Fibroblast of lung (primary cell): Measurements from ENCODE around the gene CFAP65. TPM values are rescaled to one million over a fixed set of nuclear protein-coding genes. Genes with fewer than 3 reads are reported as not detected.

Source experiments
- DNase-seq, 2 donors: peaks; one replicate each; pipeline versions ENCODE4 v3.0.0 to v3.0.0-alpha.2; 2010; ENCODE audit warnings: low read depth in 2 of 2
- H2AFZ ChIP-seq: 2 replicates; pipeline ENCODE4 v1.5.1; 2012; ENCODE audit warnings: low read length, control low read depth, inconsistent platforms
- H3K27ac ChIP-seq: 2 replicates; pipeline ENCODE4 v1.5.1; 2011; ENCODE audit warnings: low read length, control low read depth; ENCODE audit not compliant: insufficient read depth
- H3K27me3 ChIP-seq: 2 replicates; pipeline ENCODE4 v1.5.1; 2011; ENCODE audit warnings: mild to moderate bottlenecking, low read length; ENCODE audit not compliant: control insufficient read depth, insufficient read depth
- H3K36me3 ChIP-seq: 2 replicates; pipeline ENCODE4 v1.5.1; 2011; ENCODE audit warnings: low read length; ENCODE audit not compliant: control insufficient read depth, insufficient read depth
- H3K4me1 ChIP-seq: 2 replicates; pipeline ENCODE4 v1.5.1; 2011; ENCODE audit warnings: low read length; ENCODE audit not compliant: control insufficient read depth, insufficient read depth; ENCODE audit errors: extremely low read depth
- H3K4me2 ChIP-seq: 2 replicates; pipeline ENCODE4 v1.5.1; 2011; ENCODE audit warnings: low read length, control low read depth; ENCODE audit not compliant: insufficient read depth; ENCODE audit errors: extremely low read depth
- H3K4me3 ChIP-seq, 4 experiments: fragments of 200-600 bp in 1 of 4; sonication (generic) in 1 of 4; replicated peaks in 1 of 4; 2 replicates each; pipeline ENCODE4 v1.5.1; 2011 to 2016; ENCODE audit warnings: low read length in 4 of 4, low read depth in 3 of 4, mild to moderate bottlenecking in 3 of 4, control low read depth in 2 of 4, inconsistent platforms in 1 of 4, mixed read lengths in 1 of 4; ENCODE audit not compliant: insufficient read depth in 1 of 4; ENCODE audit errors: control extremely low read depth in 1 of 4
- H3K79me2 ChIP-seq: 2 replicates; pipeline ENCODE4 v1.5.1; 2012; ENCODE audit warnings: mild to moderate bottlenecking, low read length, inconsistent platforms; ENCODE audit not compliant: control insufficient read depth, insufficient read depth
- H3K9ac ChIP-seq: 2 replicates; pipeline ENCODE4 v1.5.1; 2011; ENCODE audit warnings: mild to moderate bottlenecking, low read length, control low read depth; ENCODE audit not compliant: insufficient read depth
- H3K9me3 ChIP-seq: 2 replicates; pipeline ENCODE4 v1.5.1; 2012; ENCODE audit warnings: low read depth, low read length; ENCODE audit not compliant: control insufficient read depth, insufficient read depth
- H4K20me1 ChIP-seq: 2 replicates; pipeline ENCODE4 v1.5.1; 2011; ENCODE audit warnings: low read length; ENCODE audit not compliant: control insufficient read depth, insufficient read depth; ENCODE audit errors: extremely low read depth
- EZH2 ChIP-seq: IDR thresholded peaks from 2 replicates; pipeline ENCODE4 v1.5.1; 2012; ENCODE audit warnings: low read length, control low read depth, mild to moderate bottlenecking; ENCODE audit errors: missing control alignments
- polyA plus RNA-seq, 2 donors: library from polyadenylated mRNA; depleted of rRNA in 1 of 2; stranded (reverse) in 1 of 2; unstranded in 1 of 2; fragments of >200 nt; gene quantifications; 2 replicates each; pipeline ENCODE4 v1.2.1, GENCODE V29; 2011 to 2012; ENCODE audit warnings: missing spikeins in 1 of 2
- total RNA-seq: library from RNA; depleted of rRNA; stranded (reverse); fragments of >200 nt; gene quantifications from 2 replicates; pipeline ENCODE4 v1.2.1, GENCODE V29; 2014
- TF ChIP-seq, protein P1 (sequence below), 2 donors: IDR thresholded peaks in 1 of 2; conservative IDR thresholded peaks in 1 of 2; 1 replicate in 1 of 2; 2 replicates in 1 of 2; pipeline ENCODE4 v1.5.1; 2011 to 2012; ENCODE audit warnings: low read length in 2 of 2, control low read depth in 1 of 2, inconsistent platforms in 1 of 2, low read depth in 1 of 2, mild to moderate bottlenecking in 1 of 2

CFAP65 gene
- total and polyA plus RNA-seq, 2 donors (not counting 1 experiment from before 2014, with no cell fraction given) = not detected

DNA sequence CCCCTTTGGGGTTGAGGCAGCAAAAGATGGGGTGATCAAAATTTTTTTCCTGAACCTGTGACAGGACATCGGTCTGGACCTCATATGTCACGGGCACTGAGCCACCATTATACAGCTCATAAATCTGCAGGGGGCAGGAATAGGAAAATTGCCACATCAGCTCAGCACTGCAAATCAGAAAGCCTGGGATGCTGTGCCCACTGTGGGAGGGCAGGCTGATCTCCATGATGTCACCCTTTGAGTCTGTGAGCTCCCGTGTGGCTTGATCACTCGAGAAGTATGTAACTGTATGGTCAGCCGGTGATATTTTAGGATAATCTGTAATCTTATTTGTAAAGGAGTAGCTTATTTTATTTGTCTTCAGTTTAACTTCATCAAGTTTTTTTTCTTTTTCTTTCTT, 30.4 kb downstream of the CFAP65 start:
- H4K20me1 ChIP-seq = no peaks in the 10 kb centered on the region
- no peak overlapping the region for H2AFZ ChIP-seq
- no peaks in the 10 kb centered on the region for H3K4me1 ChIP-seq
- no peaks in the 10 kb centered on the region for H3K79me2 ChIP-seq
- H3K9me3 ChIP-seq = no peaks in the 10 kb centered on the region
- H3K9ac ChIP-seq = no peak overlapping the region
- DNase-seq = no peak
- no peak overlapping the region for H3K27ac ChIP-seq
- no peak overlapping the region for H3K4me2 ChIP-seq
- H3K36me3 ChIP-seq = no peaks in the 10 kb centered on the region
- TF ChIP-seq, protein P1, sequence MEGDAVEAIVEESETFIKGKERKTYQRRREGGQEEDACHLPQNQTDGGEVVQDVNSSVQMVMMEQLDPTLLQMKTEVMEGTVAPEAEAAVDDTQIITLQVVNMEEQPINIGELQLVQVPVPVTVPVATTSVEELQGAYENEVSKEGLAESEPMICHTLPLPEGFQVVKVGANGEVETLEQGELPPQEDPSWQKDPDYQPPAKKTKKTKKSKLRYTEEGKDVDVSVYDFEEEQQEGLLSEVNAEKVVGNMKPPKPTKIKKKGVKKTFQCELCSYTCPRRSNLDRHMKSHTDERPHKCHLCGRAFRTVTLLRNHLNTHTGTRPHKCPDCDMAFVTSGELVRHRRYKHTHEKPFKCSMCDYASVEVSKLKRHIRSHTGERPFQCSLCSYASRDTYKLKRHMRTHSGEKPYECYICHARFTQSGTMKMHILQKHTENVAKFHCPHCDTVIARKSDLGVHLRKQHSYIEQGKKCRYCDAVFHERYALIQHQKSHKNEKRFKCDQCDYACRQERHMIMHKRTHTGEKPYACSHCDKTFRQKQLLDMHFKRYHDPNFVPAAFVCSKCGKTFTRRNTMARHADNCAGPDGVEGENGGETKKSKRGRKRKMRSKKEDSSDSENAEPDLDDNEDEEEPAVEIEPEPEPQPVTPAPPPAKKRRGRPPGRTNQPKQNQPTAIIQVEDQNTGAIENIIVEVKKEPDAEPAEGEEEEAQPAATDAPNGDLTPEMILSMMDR (conservative IDR thresholded peaks at IDR 0.05 in 1 of 2, IDR thresholded peaks at IDR 0.05 in 1 of 2; ENCODE audit: low read depth in 1 of 2, low read length in 2 of 2) = no peak
- TF ChIP-seq EZH2 = no peak
- no peaks in the 10 kb centered on the region for H3K27me3 ChIP-seq
- H3K4me3 ChIP-seq = no peak overlapping the region

DNA sequence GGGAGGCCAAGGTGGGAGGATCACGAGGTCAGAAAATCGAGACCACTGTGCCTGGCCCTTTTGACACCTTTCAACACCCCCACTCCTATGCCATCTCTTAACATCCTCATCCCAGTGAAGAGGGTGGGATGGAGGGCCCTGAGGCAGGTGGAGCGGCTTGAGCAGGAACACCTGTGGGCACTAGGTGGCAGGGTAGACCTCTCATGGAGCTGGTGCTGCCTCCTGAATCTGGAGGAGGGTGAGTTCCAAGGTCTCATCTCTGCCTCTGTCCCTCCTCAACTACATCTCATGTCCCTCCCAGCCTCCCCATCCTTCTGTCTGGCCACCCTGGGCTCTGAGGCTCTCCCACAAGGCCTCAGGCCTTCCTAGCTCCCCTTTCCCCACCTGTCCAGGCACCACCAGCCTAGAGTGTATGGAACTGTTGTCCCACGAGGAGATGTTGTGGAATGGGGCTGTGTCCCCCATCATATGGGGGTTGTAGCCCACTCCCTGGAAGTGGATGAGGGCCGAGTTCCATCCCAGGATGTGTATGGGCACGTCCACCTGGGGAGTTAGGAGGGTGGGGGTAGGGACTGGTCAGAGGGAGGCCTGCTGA, 31.1 kb downstream of the CFAP65 start:
- Histone ChIP-seq H4K20me1 (no peaks in the 10 kb centered on the region), H3K4me2 (no peak overlapping the region), H3K4me1 (no peaks in the 10 kb centered on the region), H3K4me3 (no peak overlapping the region), H3K9me3 (no peaks in the 10 kb centered on the region), H2AFZ (no peak overlapping the region), H3K36me3 (no peaks in the 10 kb centered on the region), H3K9ac (no peak overlapping the region), H3K27me3 (peaks cover 5% of the 10 kb centered on the region), H3K27ac (no peak overlapping the region), H3K79me2 (no peaks in the 10 kb centered on the region)
- no peak for TF ChIP-seq EZH2
- TF ChIP-seq, protein P1 (conservative IDR thresholded peaks at IDR 0.05 in 1 of 2, IDR thresholded peaks at IDR 0.05 in 1 of 2; ENCODE audit: low read depth in 1 of 2, low read length in 2 of 2) = peak in 1 of 2 donors; percentile 11
- no peak for DNase-seq

DNA sequence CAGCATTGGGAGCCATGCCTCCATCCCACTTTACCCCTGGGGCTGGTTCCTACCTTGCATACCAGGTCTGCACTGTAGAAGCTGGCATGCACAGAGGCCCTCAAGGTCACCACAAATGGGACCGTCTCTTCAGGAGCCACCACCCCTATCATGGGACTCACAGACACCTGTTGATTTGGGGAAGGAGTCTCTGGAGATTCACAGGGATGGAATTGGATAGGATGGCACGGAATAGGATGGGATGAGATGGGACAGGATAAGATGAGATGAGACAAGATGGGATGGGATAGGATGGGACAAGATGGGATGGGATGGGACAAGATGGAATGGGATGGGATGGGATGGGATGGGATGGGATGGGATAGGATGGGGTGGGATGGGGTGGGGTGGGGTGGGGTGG, 32.0 kb downstream of the CFAP65 start:
- no peak for DNase-seq

More for the DNA sequence above, 32.0 kb downstream of the CFAP65 start:
- H3K79me2 ChIP-seq = no peaks in the 10 kb centered on the region
- peaks cover 10% of the 10 kb centered on the region for H3K27me3 ChIP-seq
- TF ChIP-seq, protein P1 (conservative IDR thresholded peaks at IDR 0.05 in 1 of 2, IDR thresholded peaks at IDR 0.05 in 1 of 2; ENCODE audit: low read depth in 1 of 2, low read length in 2 of 2) = no peak
- TF ChIP-seq EZH2 = no peak
- H3K4me2 ChIP-seq = no peak overlapping the region
- H3K4me1 ChIP-seq = no peaks in the 10 kb centered on the region
- H4K20me1 ChIP-seq = no peaks in the 10 kb centered on the region
- H3K9me3 ChIP-seq = no peaks in the 10 kb centered on the region
- no peak overlapping the region for H3K4me3 ChIP-seq
- H2AFZ ChIP-seq = no peak overlapping the region
- H3K27ac ChIP-seq = no peak overlapping the region
- no peak overlapping the region for H3K9ac ChIP-seq
- no peaks in the 10 kb centered on the region for H3K36me3 ChIP-seq
